Measurements from ENCODE around the gene BYSL.
A peak's percentile ranks its signal among the peaks of the same experiment; 100 is the strongest.

Gene BYSL

DNA sequence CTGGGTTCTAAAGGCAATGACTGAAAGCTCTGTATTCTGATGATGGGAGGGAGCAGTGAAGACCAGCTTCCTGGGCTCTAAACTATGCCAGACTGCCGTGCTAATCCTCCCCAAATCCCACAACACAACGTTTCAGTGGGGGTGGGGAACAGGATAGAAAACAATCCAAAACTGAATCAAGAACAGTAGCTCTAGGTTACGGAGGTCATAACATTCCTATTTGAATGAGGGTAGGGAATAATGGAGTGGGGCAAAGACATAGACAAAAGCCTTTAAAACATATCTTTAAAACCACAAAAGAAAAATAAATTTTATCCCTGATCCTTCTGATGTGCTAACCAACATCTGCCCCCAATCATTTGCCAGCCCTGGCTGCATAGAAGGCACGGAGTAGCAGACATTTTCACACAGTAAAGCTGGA, 34.0 kb upstream of the BYSL start:
- TF ChIP-seq YY1 (IDR thresholded peaks at IDR 0.05; ENCODE audit: low read depth): no peak
- TF ChIP-seq NFIC (IDR thresholded peaks at IDR 0.05): no peak
- no peak for TF ChIP-seq FOXM1 (IDR thresholded peaks at IDR 0.05; ENCODE audit: borderline replicate concordance, low read depth)
- TF ChIP-seq, protein P1, sequence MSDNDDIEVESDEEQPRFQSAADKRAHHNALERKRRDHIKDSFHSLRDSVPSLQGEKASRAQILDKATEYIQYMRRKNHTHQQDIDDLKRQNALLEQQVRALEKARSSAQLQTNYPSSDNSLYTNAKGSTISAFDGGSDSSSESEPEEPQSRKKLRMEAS (IDR thresholded peaks at IDR 0.05): no peak
- TF ChIP-seq ZBTB7A (IDR thresholded peaks at IDR 0.05; ENCODE audit: low read depth): no peak
- TF ChIP-seq, protein P2, sequence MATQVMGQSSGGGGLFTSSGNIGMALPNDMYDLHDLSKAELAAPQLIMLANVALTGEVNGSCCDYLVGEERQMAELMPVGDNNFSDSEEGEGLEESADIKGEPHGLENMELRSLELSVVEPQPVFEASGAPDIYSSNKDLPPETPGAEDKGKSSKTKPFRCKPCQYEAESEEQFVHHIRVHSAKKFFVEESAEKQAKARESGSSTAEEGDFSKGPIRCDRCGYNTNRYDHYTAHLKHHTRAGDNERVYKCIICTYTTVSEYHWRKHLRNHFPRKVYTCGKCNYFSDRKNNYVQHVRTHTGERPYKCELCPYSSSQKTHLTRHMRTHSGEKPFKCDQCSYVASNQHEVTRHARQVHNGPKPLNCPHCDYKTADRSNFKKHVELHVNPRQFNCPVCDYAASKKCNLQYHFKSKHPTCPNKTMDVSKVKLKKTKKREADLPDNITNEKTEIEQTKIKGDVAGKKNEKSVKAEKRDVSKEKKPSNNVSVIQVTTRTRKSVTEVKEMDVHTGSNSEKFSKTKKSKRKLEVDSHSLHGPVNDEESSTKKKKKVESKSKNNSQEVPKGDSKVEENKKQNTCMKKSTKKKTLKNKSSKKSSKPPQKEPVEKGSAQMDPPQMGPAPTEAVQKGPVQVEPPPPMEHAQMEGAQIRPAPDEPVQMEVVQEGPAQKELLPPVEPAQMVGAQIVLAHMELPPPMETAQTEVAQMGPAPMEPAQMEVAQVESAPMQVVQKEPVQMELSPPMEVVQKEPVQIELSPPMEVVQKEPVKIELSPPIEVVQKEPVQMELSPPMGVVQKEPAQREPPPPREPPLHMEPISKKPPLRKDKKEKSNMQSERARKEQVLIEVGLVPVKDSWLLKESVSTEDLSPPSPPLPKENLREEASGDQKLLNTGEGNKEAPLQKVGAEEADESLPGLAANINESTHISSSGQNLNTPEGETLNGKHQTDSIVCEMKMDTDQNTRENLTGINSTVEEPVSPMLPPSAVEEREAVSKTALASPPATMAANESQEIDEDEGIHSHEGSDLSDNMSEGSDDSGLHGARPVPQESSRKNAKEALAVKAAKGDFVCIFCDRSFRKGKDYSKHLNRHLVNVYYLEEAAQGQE (IDR thresholded peaks at IDR 0.05; ENCODE audit: low read depth): no peak
- TF ChIP-seq EP300 (IDR thresholded peaks at IDR 0.05; ENCODE audit: borderline replicate concordance): no peak

DNA sequence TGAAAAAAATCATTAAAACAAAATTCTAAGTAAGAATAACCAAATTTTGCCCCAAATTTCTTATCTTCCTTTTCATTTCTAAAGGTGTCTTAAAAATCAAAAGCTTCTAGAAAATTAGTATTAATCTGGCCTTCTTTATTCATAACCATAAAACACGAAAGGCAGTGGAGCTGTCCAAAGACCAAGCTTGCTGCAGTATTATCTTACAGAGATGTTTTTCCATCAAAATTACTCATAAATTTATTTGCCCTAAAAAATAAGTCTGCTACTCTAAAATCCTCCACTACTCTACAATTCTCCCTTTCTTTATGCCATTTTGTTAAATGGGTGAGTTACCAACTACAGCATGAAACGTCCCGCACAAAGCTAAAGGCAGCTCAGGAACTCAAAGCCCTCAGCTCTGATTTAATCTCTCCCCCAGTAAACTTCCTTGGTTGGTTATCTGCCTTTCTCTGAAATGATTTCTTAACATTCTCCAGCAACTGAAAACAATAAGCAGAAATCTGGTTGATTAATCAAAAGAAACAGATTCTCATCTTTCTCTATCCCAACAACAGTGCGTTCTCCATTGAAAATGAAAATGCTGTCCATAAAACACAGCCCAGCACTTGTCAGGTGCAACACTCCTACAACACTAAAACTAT, 28.3 kb upstream of the BYSL start:
- TF ChIP-seq, protein P2 (IDR thresholded peaks at IDR 0.05; ENCODE audit: low read depth): peak; percentile 30; the same call in 1 of the 2 replicates
- no peak for TF ChIP-seq YY1 (IDR thresholded peaks at IDR 0.05; ENCODE audit: low read depth)

DNA sequence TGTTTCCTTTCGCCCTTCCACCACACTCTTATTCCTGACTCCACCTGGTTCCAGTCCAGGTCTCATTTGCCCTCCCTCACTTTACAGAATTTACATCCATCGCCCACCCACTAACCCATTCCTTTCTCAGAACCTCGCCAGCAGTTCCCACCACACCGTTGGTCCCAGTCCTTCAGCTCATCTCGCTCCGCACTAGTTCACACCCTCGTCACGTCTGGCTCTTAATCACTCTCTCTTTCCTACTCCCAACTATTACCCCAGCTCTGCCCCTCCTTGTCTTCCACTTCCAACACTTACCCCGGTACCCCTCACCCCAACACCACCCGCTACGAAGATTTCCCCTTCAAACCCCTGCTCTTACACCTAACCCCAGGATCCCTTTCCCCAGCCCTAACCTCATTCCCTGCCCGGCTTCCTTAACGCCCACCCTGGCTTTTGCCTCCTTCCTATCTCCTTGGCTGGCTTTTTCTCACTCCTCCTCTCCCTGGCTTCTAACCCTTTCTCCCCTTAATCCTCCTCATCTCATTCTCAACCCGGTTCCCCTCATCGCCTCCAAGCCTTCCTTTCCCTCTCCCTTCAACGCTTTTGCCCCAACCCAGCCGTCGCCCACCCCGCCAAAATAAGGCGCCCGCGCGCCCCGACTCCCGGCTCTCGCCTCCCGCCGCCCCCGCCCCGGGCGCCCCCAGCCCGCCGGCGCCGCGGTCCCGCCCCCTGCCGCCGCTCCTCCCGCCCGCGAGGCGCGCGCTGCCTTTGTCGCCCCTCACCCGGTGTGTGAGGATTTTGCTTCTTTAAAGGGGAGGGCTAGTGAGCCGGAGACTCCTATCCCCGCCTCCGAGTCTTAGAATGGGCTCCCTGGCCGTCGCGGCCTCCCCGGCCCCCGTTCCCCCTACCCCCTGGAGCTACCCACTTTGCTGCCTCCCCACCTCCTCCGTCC, 26.7 kb upstream of the BYSL start:
- TF ChIP-seq, protein P1 (IDR thresholded peaks at IDR 0.05): no peak; the same call in 1 of the 2 replicates
- TF ChIP-seq TEAD4 (IDR thresholded peaks at IDR 0.05) (no peak), ZBTB7A (IDR thresholded peaks at IDR 0.05; ENCODE audit: low read depth) (no peak; the same call in 1 of the 2 replicates), EP300 (IDR thresholded peaks at IDR 0.05; ENCODE audit: borderline replicate concordance) (no peak), FOXM1 (IDR thresholded peaks at IDR 0.05; ENCODE audit: borderline replicate concordance, low read depth) (no peak)

DNA sequence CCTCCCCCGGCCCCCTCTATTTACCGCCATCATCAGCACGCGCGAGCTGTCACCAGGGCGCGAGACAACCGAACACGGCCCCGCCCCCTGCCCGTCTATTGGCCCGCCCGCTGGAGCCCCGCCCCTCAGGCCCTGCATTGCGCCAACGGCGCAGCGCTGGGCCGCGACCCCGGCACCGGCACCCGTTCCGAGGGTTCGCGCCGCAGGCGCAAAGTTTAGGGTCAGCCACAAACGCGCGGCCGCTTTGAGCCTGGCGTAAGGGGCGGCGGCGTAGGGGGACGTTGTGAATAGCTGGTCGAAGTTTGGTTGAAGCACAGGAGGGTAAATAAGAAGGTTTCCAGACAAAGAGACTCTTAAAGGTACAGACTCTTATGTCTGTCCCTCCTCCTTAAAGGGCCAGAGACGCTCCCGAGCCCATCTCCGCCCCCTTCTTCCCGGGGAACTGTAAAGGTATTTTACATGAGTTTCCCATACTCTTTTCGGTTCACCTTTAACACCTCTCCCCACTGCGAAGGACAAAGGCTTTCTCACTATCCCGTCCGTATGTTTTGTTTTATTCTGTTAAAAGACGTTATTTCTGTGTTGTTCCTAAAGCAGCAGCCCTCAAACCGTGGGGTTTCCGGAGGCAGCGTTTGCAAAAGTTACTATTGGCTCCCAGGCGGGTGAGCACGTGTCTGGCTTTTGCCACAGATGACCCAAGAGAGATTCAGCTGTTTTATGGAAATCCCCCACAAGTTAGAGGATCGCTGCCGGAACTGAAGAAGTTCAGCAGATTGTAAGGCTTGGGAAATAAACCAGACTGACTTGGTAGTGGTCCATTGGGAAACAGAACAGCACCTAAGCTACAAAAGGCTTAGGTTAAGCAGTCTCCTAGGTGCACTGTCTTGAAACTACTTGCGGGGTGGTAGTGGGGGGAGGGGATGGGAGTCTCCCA, 25.7 kb upstream of the BYSL start, which contains the start of gene USP49:
USP49 (minus strand) TSS at position 76 of the 934 bp plus-strand sequence. CDS start 88,392 bp downstream, outside the sequence.
- TF ChIP-seq ZBTB7A (IDR thresholded peaks at IDR 0.05; ENCODE audit: low read depth) (0 out of 2 replicates have a peak, but pooled peaks have one; percentile 6), FOXM1 (IDR thresholded peaks at IDR 0.05; ENCODE audit: borderline replicate concordance, low read depth) (no peak), TCF12 (IDR thresholded peaks at IDR 0.05; ENCODE audit: low read depth) (no peak), TAF1 (IDR thresholded peaks at IDR 0.05; ENCODE audit: low read depth) (0 out of 2 replicates have a peak, but pooled peaks have one; percentile 28), CREB1 (IDR thresholded peaks at IDR 0.05; ENCODE audit: low read depth) (no peak)
- TF ChIP-seq, protein P3, sequence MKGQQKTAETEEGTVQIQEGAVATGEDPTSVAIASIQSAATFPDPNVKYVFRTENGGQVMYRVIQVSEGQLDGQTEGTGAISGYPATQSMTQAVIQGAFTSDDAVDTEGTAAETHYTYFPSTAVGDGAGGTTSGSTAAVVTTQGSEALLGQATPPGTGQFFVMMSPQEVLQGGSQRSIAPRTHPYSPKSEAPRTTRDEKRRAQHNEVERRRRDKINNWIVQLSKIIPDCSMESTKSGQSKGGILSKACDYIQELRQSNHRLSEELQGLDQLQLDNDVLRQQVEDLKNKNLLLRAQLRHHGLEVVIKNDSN (IDR thresholded peaks at IDR 0.05): peak; percentile 72
- TF ChIP-seq, protein P1 (IDR thresholded peaks at IDR 0.05): peak; percentile 85
- TF ChIP-seq, protein P2 (IDR thresholded peaks at IDR 0.05; ENCODE audit: low read depth): no peak

Data from Ishikawa (cell line).